ENCODE measurements around the gene TMPRSS4. TPM values are rescaled to one million over a fixed set of nuclear protein-coding genes. Genes with fewer than 3 reads are reported as not detected.

TMPRSS4 gene
- total and polyA plus RNA-seq, 3 donors from 2014 or later, result 1.2 to 4.3 (median 1.3) TPM

- intact Hi-C loops (cut with DNase I; ENCODE audit: low total_unique reads), result no loop called here
- no peak overlapping the region for H3K4me3 ChIP-seq
- peaks cover 2% of the 10 kb centered on the region for H3K4me1 ChIP-seq
- H3K36me3 ChIP-seq (ENCODE audit: low read depth, missing control alignments), result no peaks in the 10 kb centered on the region
- H3K27ac ChIP-seq, result no peak overlapping the region
- H3K9me3 ChIP-seq, result no peaks in the 10 kb centered on the region
- no peak for DNase-seq
- 83 to 91% methylated on average over 8 of the region's 8 CpGs for WGBS, 2 donors
- no peak for TF ChIP-seq CTCF (IDR thresholded peaks at IDR 0.05)
- no peak for TF ChIP-seq POLR2A (IDR thresholded peaks at IDR 0.05)
- H3K27me3 ChIP-seq, result no peaks in the 10 kb centered on the region
Observed at GRCh38 chr11:118046964-118047700, 29.7 kb upstream of the TMPRSS4 start.

GRCh38 chr11:118047749-118048148, 29.1 kb upstream of the TMPRSS4 start:
- peaks cover 2% of the 10 kb centered on the region for H3K4me1 ChIP-seq
- H3K36me3 ChIP-seq (ENCODE audit: low read depth, missing control alignments), result no peaks in the 10 kb centered on the region
- no peaks in the 10 kb centered on the region for H3K27me3 ChIP-seq
- 84 to 87% methylated on average over 4 of the region's 4 CpGs for WGBS, 2 donors
- no peak overlapping the region for H3K4me3 ChIP-seq
- no peaks in the 10 kb centered on the region for H3K9me3 ChIP-seq
- intact Hi-C loops (cut with DNase I; ENCODE audit: low total_unique reads), result no loop called here
- DNase-seq, result no peak
- TF ChIP-seq POLR2A (IDR thresholded peaks at IDR 0.05), result no peak
- TF ChIP-seq CTCF (IDR thresholded peaks at IDR 0.05), result no peak
- no peak overlapping the region for H3K27ac ChIP-seq

- no peak overlapping the region for H3K4me3 ChIP-seq
- 77 to 78% methylated on average over 11 of the region's 11 CpGs for WGBS, 2 donors
- TF ChIP-seq POLR2A (IDR thresholded peaks at IDR 0.05) (no peak), CTCF (IDR thresholded peaks at IDR 0.05) (no peak)
- peaks cover 2% of the 10 kb centered on the region for H3K4me1 ChIP-seq
- no peak for DNase-seq
- H3K9me3 ChIP-seq, result no peaks in the 10 kb centered on the region
- H3K27ac ChIP-seq, result no peak overlapping the region
- intact Hi-C loops (cut with DNase I; ENCODE audit: low total_unique reads), result no loop called here
- no peaks in the 10 kb centered on the region for H3K27me3 ChIP-seq
- no peaks in the 10 kb centered on the region for H3K36me3 ChIP-seq (ENCODE audit: low read depth, missing control alignments)
Observed at GRCh38 chr11:118048472-118049370, 28.2 kb upstream of the TMPRSS4 start.

GRCh38 chr11:118049771-118050170, 27.1 kb upstream of the TMPRSS4 start:
- intact Hi-C loops (cut with DNase I; ENCODE audit: low total_unique reads), result loop anchor here (10.0 kb wide), 2 partner anchors 105 to 245 kb away; no protein-coding TSS in a partner anchor
- 89 to 94% methylated on average over 5 to 6 of the region's 6 CpGs for WGBS, 2 donors
- Histone ChIP-seq H3K9me3 (no peaks in the 10 kb centered on the region), H3K4me1 (peaks cover 2% of the 10 kb centered on the region), H3K4me3 (no peak overlapping the region), H3K27ac (no peak overlapping the region), H3K27me3 (no peaks in the 10 kb centered on the region), H3K36me3 (ENCODE audit: low read depth, missing control alignments) (no peaks in the 10 kb centered on the region)
- TF ChIP-seq CTCF (IDR thresholded peaks at IDR 0.05) (no peak), POLR2A (IDR thresholded peaks at IDR 0.05) (no peak)
- DNase-seq, result no peak

Data from testis (tissue), 3 donors.